ENCODE measurements around the gene PCMT1. TPM values are rescaled to one million over a fixed set of nuclear protein-coding genes. Genes with fewer than 3 reads are reported as not detected.
A peak's percentile ranks its signal among the peaks of the same experiment; 100 is the strongest.

PCMT1 gene
- total RNA-seq, 1 donor from 2014 or later = 165 TPM

- DNase-seq = peak; percentile 15
These were observed 106.2 kb downstream of the PCMT1 start for GRCh38 chr6:149855741-149856140.

DNA sequence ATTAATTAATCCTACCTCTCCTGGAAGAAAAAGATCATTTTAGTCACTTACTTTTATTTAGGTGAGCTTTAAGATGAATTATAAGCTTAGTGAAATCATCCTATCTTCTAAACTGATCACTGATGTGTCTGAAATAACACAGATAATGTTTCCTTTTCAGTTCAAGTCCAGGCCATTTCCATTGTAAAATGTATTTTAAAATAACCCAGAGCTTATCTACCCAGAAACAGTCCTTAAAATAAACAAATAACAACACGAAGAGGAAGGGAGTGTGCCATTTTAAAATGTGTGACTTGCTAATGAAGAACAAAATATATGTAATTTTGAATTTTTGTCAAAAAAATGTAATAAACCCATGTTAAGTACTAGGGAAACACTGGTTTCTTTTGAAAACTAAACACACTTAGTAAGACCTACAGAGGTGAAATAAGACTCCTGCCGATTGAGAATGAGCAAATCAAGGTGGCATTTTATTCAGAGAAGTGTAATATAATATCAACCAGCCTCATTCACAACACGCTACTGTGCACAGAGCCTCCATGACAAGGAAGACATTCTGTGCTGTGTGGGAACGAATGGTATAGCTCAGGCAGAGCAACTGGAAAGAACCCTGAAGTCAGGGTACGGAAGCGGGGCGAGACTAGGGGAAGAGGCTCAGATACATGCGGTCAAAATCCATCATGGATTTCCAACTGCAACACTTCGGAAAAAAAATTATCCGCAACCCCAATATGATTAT lies 106.9 kb downstream of the PCMT1 start:
- no peak for DNase-seq

GRCh38 chr6:149857541-149857940 lies 108.0 kb downstream of the PCMT1 start:
- no peak for DNase-seq

- no peak for DNase-seq
These were observed 109.8 kb downstream of the PCMT1 start for GRCh38 chr6:149859368-149859767.

- no peak for DNase-seq
These were observed 110.4 kb downstream of the PCMT1 start for GRCh38 chr6:149859938-149860337.

DNA sequence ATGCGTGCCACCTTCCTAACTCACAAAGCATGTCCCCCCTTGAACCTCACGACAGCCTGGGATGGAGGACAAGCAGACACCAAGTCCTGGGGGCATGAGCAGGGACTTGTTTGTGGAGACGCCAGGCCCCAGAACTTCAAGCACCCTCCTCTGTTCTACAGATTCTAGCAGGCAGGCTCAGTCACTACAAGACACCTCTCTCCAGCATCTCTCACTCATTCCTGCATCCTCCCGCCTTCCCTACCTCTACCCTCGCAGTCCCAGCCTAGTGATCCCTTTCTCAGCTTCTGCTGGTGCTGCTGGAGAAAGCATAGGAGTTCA lies 110.9 kb downstream of the PCMT1 start:
- no peak for DNase-seq

Other genes with a start within 250 kb of the PCMT1 start
- 45.5 TPM for gene PPIL4, start 203.7 kb upstream of the PCMT1 start, total RNA-seq
- 56.1 TPM for gene GINM1, start 183.4 kb upstream of the PCMT1 start, total RNA-seq
- 27.3 TPM for gene KATNA1, start 101.0 kb upstream of the PCMT1 start, total RNA-seq
- gene LATS1, start 31.6 kb upstream of the PCMT1 start, total RNA-seq = 31.8 TPM
- gene NUP43, start 3.2 kb upstream of the PCMT1 start, total RNA-seq = 27.6 TPM
- 38.5 TPM for gene LRP11, start 114.6 kb downstream of the PCMT1 start, total RNA-seq
- gene RAET1E, start 148.4 kb downstream of the PCMT1 start, total RNA-seq = 8.8 TPM
- 1.1 TPM for gene RAET1G, start 173.4 kb downstream of the PCMT1 start, total RNA-seq
- not detected for gene ULBP2, start 192.3 kb downstream of the PCMT1 start, total RNA-seq
- gene ULBP1, start 214.2 kb downstream of the PCMT1 start, total RNA-seq = 0.41 TPM

All from tongue (tissue), 2 donors.